AG04450 (cell line): ENCODE measurements around the gene ZNF747. TPM values are rescaled to one million over a fixed set of nuclear protein-coding genes. Genes with fewer than 3 reads are reported as not detected.

Source experiments
- CTCF ChIA-PET: fragments of 300-600, 350-600 bp; formaldehyde crosslinking; extraction: SDS; loops from one replicate; lab custom pipeline; 2022; ENCODE audit warnings: antibody characterized with exemption, inconsistent platforms; lab: Charles Lee
- POLR2A ChIA-PET: fragments of 350-600 bp; formaldehyde crosslinking; extraction: SDS; loops from one replicate; lab custom pipeline; 2021; ENCODE audit warnings: antibody characterized with exemption, inconsistent platforms; lab: Yijun Ruan, JAX
- DNase-seq: peaks from one replicate; pipeline ENCODE4 v3.0.0-alpha.2; 2011; ENCODE audit warnings: low read depth, low spot score
- H3K27ac ChIP-seq: one replicate; pipeline ENCODE4 v1.5.1; 2012; ENCODE audit warnings: low read depth, low read length, control low read depth
- H3K27me3 ChIP-seq: one replicate; pipeline ENCODE4 v1.6.0; 2012; ENCODE audit warnings: low read length; ENCODE audit not compliant: control insufficient read depth, insufficient read depth
- H3K4me3 ChIP-seq: 2 replicates; pipeline ENCODE4 v1.5.1; 2011; ENCODE audit warnings: mild to moderate bottlenecking, low read depth, low read length, control low read depth
- H3K9me3 ChIP-seq: 2 replicates; pipeline ENCODE4 v1.5.1; 2012; ENCODE audit warnings: low read length; ENCODE audit not compliant: control insufficient read depth, insufficient read depth
- CTCF ChIP-seq: IDR thresholded peaks from 2 replicates; pipeline ENCODE4 v1.5.1; 2011; ENCODE audit warnings: low read depth, low read length, control low read depth, inconsistent platforms
- polyA plus RNA-seq: library from polyadenylated mRNA; depleted of rRNA; stranded (reverse); fragments of >200 nt; gene quantifications from 2 replicates; pipeline ENCODE4 v1.2.3, GENCODE V29; 2011

ZNF747 gene
- polyA plus RNA-seq, 1 experiment: 5.0 TPM

GRCh38 chr16:30533748-30534367, 800 bp downstream of the ZNF747 start:
- Histone ChIP-seq H3K27ac (no peak overlapping the region), H3K9me3 (no peaks in the 10 kb centered on the region; the same call in 1 of the 2 replicates), H3K4me3 (peak overlapping the region; percentile 69), H3K27me3 (no peaks in the 10 kb centered on the region)
- no peak for DNase-seq
- POLR2A ChIA-PET: interaction anchor here (1.0 kb wide), 1 partner anchor 38 kb away, joined by 4 read pairs; the partner anchor contains the start of gene ZNF688
- CTCF ChIA-PET: interaction anchor here (0.6 kb wide), 1 partner anchor 52 kb away, joined by 3 read pairs; the partner anchor contains the start of gene ZNF785
- no peak for TF ChIP-seq CTCF

- Histone ChIP-seq H3K27me3 (no peaks in the 10 kb centered on the region), H3K9me3 (no peaks in the 10 kb centered on the region; the same call in 1 of the 2 replicates), H3K27ac (no peak overlapping the region), H3K4me3 (no peak overlapping the region)
- no peak for TF ChIP-seq CTCF
- DNase-seq: no peak
- ChIA-PET POLR2A (no interaction called here), CTCF (no interaction called here)
These were observed 1.5 kb downstream of the ZNF747 start for GRCh38 chr16:30533146-30533522.

- POLR2A ChIA-PET: no interaction called here
- H3K27me3 ChIP-seq: no peaks in the 10 kb centered on the region
These were observed 2.1 kb downstream of the ZNF747 start for GRCh38 chr16:30532285-30533145.

GRCh38 chr16:30530163-30531037, 4.3 kb downstream of the ZNF747 start:
- Histone ChIP-seq H3K9me3 (no peaks in the 10 kb centered on the region; the same call in 1 of the 2 replicates), H3K4me3 (no peak overlapping the region), H3K27me3 (no peaks in the 10 kb centered on the region), H3K27ac (no peak overlapping the region)
- TF ChIP-seq CTCF: no peak
- CTCF ChIA-PET: interaction anchor here (0.5 to 0.6 kb wide), 2 partner anchors 38 to 81 kb away, joined by 3 read pairs; no protein-coding TSS in a partner anchor
- POLR2A ChIA-PET: interaction anchor here (0.6 kb wide), 1 partner anchor 135 kb away, joined by 10 read pairs; the partner anchor contains the start of gene ZNF48
- no peak for DNase-seq

More at GRCh38 chr16:30532285-30533145, 2.1 kb downstream of the ZNF747 start:
- TF ChIP-seq CTCF: no peak
- no peak overlapping the region for H3K4me3 ChIP-seq
- DNase-seq: no peak
- CTCF ChIA-PET: no interaction called here
- no peak overlapping the region for H3K27ac ChIP-seq
- no peaks in the 10 kb centered on the region; the same call in 1 of the 2 replicates for H3K9me3 ChIP-seq
